SJCRH30 (cell line): ENCODE measurements around the gene UBIAD1. TPM values are rescaled to one million over a fixed set of nuclear protein-coding genes. Genes with fewer than 3 reads are reported as not detected.
"Not testable (repeated sequence)": the region's sequence is repeated elsewhere in the genome, so short reads cannot be mapped to it uniquely, and the experiment has no call there.

ENCODE experiments used
- DNase-seq, 2 experiments: peaks; one replicate each; pipeline ENCODE4 v3.0.0-alpha.2; 2015 to 2020
- H3K27ac ChIP-seq: fragments of 250-450 bp; sonication (Bioruptor Pico); 2 replicates; pipeline ENCODE4 v1.5.1; 2020; ENCODE audit warnings: mild to moderate bottlenecking, moderate library complexity
- H3K27me3 ChIP-seq: fragments of 250-450 bp; sonication (Bioruptor Pico); 2 replicates; pipeline ENCODE4 v1.5.1; 2020; ENCODE audit warnings: mild to moderate bottlenecking, moderate library complexity
- H3K36me3 ChIP-seq: fragments of 250-450 bp; sonication (Bioruptor Pico); 2 replicates; pipeline ENCODE4 v1.5.1; 2020; ENCODE audit warnings: mild to moderate bottlenecking, moderate library complexity
- H3K4me1 ChIP-seq: fragments of 250-450 bp; sonication (Bioruptor Pico); 2 replicates; pipeline ENCODE4 v1.5.1; 2020; ENCODE audit warnings: mild to moderate bottlenecking, moderate library complexity
- H3K4me3 ChIP-seq: fragments of 250-450 bp; sonication (Bioruptor Pico); 2 replicates; pipeline ENCODE4 v1.5.1; 2020; ENCODE audit warnings: mild to moderate bottlenecking, moderate library complexity
- H3K9me3 ChIP-seq: fragments of 250-450 bp; sonication (Bioruptor Pico); replicated peaks from 2 replicates; pipeline ENCODE4 v1.5.1; 2020; ENCODE audit warnings: mild to moderate bottlenecking, moderate library complexity
- total RNA-seq: library from RNA; depleted of rRNA; stranded (reverse); fragments of >200 nt; shearing (Covaris generic); gene quantifications from 2 replicates; pipeline ENCODE4 v1.2.3, GENCODE V29; 2014

The UBIAD1 gene
- total RNA-seq, 1 experiment from 2014 or later: 27.1 TPM

GRCh38 chr1:11289064-11289463 lies 16.1 kb downstream of the UBIAD1 start:
- Histone ChIP-seq H3K36me3 (peaks cover 6% of the 10 kb centered on the region), H3K4me1 (peaks cover 33% of the 10 kb centered on the region), H3K9me3 (no peaks in the 10 kb centered on the region), H3K27me3 (no peaks in the 10 kb centered on the region), H3K4me3 (no peak overlapping the region), H3K27ac (peak overlapping the region; percentile 32)
- peak; percentile 61 to 72 for DNase-seq

- no peaks in the 10 kb centered on the region; the same call in 1 of the 2 replicates for H3K36me3 ChIP-seq
- no peaks in the 10 kb centered on the region for H3K27me3 ChIP-seq
- no peak overlapping the region for H3K4me3 ChIP-seq
- no peaks in the 10 kb centered on the region for H3K9me3 ChIP-seq
- no peak for DNase-seq
- H3K4me1 ChIP-seq: peaks cover 31% of the 10 kb centered on the region
- no peak overlapping the region for H3K27ac ChIP-seq
These were observed 18.1 kb downstream of the UBIAD1 start for GRCh38 chr1:11291049-11291448.

GRCh38 chr1:11293856-11294255 lies 20.9 kb downstream of the UBIAD1 start:
- no peaks in the 10 kb centered on the region for H3K27me3 ChIP-seq
- no peak overlapping the region for H3K4me3 ChIP-seq
- H3K9me3 ChIP-seq: no peaks in the 10 kb centered on the region
- H3K36me3 ChIP-seq: no peaks in the 10 kb centered on the region; the same call in 1 of the 2 replicates
- H3K4me1 ChIP-seq: peaks cover 6% of the 10 kb centered on the region
- DNase-seq: no peak
- no peak overlapping the region for H3K27ac ChIP-seq

GRCh38 chr1:11294951-11295350 lies 22.0 kb downstream of the UBIAD1 start:
- no peaks in the 10 kb centered on the region for H3K4me1 ChIP-seq
- H3K36me3 ChIP-seq: no peaks in the 10 kb centered on the region; the same call in 1 of the 2 replicates
- no peak overlapping the region for H3K4me3 ChIP-seq
- no peak overlapping the region for H3K27ac ChIP-seq
- H3K27me3 ChIP-seq: no peaks in the 10 kb centered on the region
- H3K9me3 ChIP-seq: no peaks in the 10 kb centered on the region
- DNase-seq: no peak

- Histone ChIP-seq H3K9me3 (no peaks in the 10 kb centered on the region), H3K4me3 (no peak overlapping the region), H3K27me3 (no peaks in the 10 kb centered on the region), H3K27ac (no peak overlapping the region), H3K36me3 (no peaks in the 10 kb centered on the region; the same call in 1 of the 2 replicates), H3K4me1 (no peaks in the 10 kb centered on the region)
- DNase-seq: no peak
These were observed 22.9 kb downstream of the UBIAD1 start for GRCh38 chr1:11295905-11296304.

- H3K4me1 ChIP-seq, H3K36me3 ChIP-seq, H3K27ac ChIP-seq: not testable (repeated sequence)
These were observed 24.8 kb downstream of the UBIAD1 start for GRCh38 chr1:11297774-11298173.

GRCh38 chr1:11298390-11299224 lies 25.6 kb downstream of the UBIAD1 start:
- H3K9me3 ChIP-seq: no peaks in the 10 kb centered on the region
- H3K36me3 ChIP-seq: no peaks in the 10 kb centered on the region; the same call in 1 of the 2 replicates
- no peak overlapping the region for H3K4me3 ChIP-seq
- no peak overlapping the region for H3K27ac ChIP-seq
- no peak for DNase-seq
- no peaks in the 10 kb centered on the region for H3K4me1 ChIP-seq
- no peaks in the 10 kb centered on the region for H3K27me3 ChIP-seq

More at GRCh38 chr1:11297774-11298173, 24.8 kb downstream of the UBIAD1 start:
- H3K4me3 ChIP-seq, H3K9me3 ChIP-seq, DNase-seq, H3K27me3 ChIP-seq: not testable (repeated sequence)

- DNase-seq: no peak
- Histone ChIP-seq H3K27ac (no peak overlapping the region), H3K27me3 (no peaks in the 10 kb centered on the region)
These were observed 26.2 kb downstream of the UBIAD1 start for GRCh38 chr1:11299225-11299574.

GRCh38 chr1:11301601-11302000 lies 28.6 kb downstream of the UBIAD1 start:
- DNase-seq: no peak
- no peak overlapping the region for H3K4me3 ChIP-seq
- H3K27me3 ChIP-seq: no peaks in the 10 kb centered on the region
- H3K9me3 ChIP-seq: no peaks in the 10 kb centered on the region
- no peaks in the 10 kb centered on the region for H3K36me3 ChIP-seq
- H3K27ac ChIP-seq: no peak overlapping the region
- no peaks in the 10 kb centered on the region for H3K4me1 ChIP-seq

More at GRCh38 chr1:11299225-11299574, 26.2 kb downstream of the UBIAD1 start:
- Histone ChIP-seq H3K4me1 (no peaks in the 10 kb centered on the region), H3K36me3 (no peaks in the 10 kb centered on the region), H3K9me3 (no peaks in the 10 kb centered on the region), H3K4me3 (no peak overlapping the region)

GRCh38 chr1:11302366-11302765 lies 29.4 kb downstream of the UBIAD1 start:
- Histone ChIP-seq H3K27ac (no peak overlapping the region), H3K4me1 (no peaks in the 10 kb centered on the region), H3K4me3 (no peak overlapping the region), H3K9me3 (no peaks in the 10 kb centered on the region), H3K27me3 (no peaks in the 10 kb centered on the region), H3K36me3 (no peaks in the 10 kb centered on the region)
- DNase-seq: no peak

GRCh38 chr1:11305516-11305915 lies 32.5 kb downstream of the UBIAD1 start:
- not testable (repeated sequence) for H3K27me3 ChIP-seq, H3K4me1 ChIP-seq, DNase-seq, H3K36me3 ChIP-seq, H3K27ac ChIP-seq, H3K4me3 ChIP-seq, H3K9me3 ChIP-seq

GRCh38 chr1:11307852-11308251 lies 34.9 kb downstream of the UBIAD1 start:
- Histone ChIP-seq H3K36me3 (no peaks in the 10 kb centered on the region), H3K27ac (no peak overlapping the region), H3K27me3 (0 out of 2 replicates have a peak, but pooled peaks cover 5% of the 10 kb centered on the region), H3K4me1 (no peaks in the 10 kb centered on the region), H3K4me3 (no peak overlapping the region), H3K9me3 (no peaks in the 10 kb centered on the region)
- no peak for DNase-seq

GRCh38 chr1:11308699-11309224 lies 35.8 kb downstream of the UBIAD1 start:
- no peak overlapping the region for H3K4me3 ChIP-seq
- H3K36me3 ChIP-seq: no peaks in the 10 kb centered on the region
- H3K9me3 ChIP-seq: no peaks in the 10 kb centered on the region
- 0 out of 2 replicates have a peak, but pooled peaks cover 5% of the 10 kb centered on the region for H3K27me3 ChIP-seq
- no peak for DNase-seq
- H3K27ac ChIP-seq: no peak overlapping the region
- H3K4me1 ChIP-seq: no peaks in the 10 kb centered on the region

- Histone ChIP-seq H3K27ac (no peak overlapping the region), H3K4me1 (no peaks in the 10 kb centered on the region), H3K4me3 (no peak overlapping the region), H3K36me3 (no peaks in the 10 kb centered on the region), H3K9me3 (no peaks in the 10 kb centered on the region), H3K27me3 (0 out of 2 replicates have a peak, but pooled peaks cover 5% of the 10 kb centered on the region)
- no peak for DNase-seq
These were observed 36.4 kb downstream of the UBIAD1 start for GRCh38 chr1:11309385-11309784.

GRCh38 chr1:11311816-11312755 lies 39.1 kb downstream of the UBIAD1 start:
- Histone ChIP-seq H3K4me3 (no peak overlapping the region), H3K9me3 (no peaks in the 10 kb centered on the region), H3K27ac (no peak overlapping the region), H3K27me3 (0 out of 2 replicates have a peak, but pooled peaks cover 5% of the 10 kb centered on the region), H3K36me3 (no peaks in the 10 kb centered on the region), H3K4me1 (no peaks in the 10 kb centered on the region)
- no peak for DNase-seq
